ENCODE results near the gene SYVN1. TPM values are rescaled to one million over a fixed set of nuclear protein-coding genes. Genes with fewer than 3 reads are reported as not detected.

Gene SYVN1
- total RNA-seq, 1 experiment from 2014 or later: 45.9 TPM

DNA sequence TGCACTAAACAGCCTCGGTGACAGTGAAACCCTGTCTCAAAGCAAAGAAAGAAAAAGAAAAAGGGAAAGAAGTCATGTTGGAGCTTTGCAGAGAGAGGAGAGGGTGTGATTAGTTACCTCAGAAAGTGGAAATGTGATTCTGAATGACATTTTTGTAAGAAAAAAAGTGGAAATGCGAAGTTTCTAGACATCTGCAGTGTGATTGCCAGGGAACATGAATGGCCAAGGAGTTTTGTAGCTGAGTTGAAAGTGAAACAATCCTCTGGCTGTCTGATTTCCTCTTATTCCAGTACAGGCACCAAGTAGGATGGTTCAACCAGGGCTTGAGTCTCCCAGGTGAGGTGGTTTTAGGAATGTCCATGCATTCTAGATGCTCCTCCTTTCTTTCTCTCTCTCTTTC, 17.8 kb upstream of the SYVN1 start:
- POLR2A ChIA-PET: no interaction called here
- H3K4me2 ChIP-seq (ENCODE audit: low read length): no peak overlapping the region
- H3K27ac ChIP-seq (ENCODE audit: low read depth, low read length): no peak overlapping the region
- H2AFZ ChIP-seq (ENCODE audit: low read depth, low read length, poor library complexity, severe bottlenecking): no peak overlapping the region
- H3K9ac ChIP-seq (ENCODE audit: low read length): no peak overlapping the region
- no peak for ATAC-seq
- H3K27me3 ChIP-seq (ENCODE audit: insufficient read depth, low read length): no peaks in the 10 kb centered on the region
- CTCF ChIA-PET: interaction anchor here (0.7 kb wide), 1 partner anchor 40 kb away, joined by 3 read pairs; the partner anchor contains the start of gene TM7SF2
- no peaks in the 10 kb centered on the region for H3K9me2 ChIP-seq (ENCODE audit: insufficient read depth)
- H3K79me2 ChIP-seq (ENCODE audit: insufficient read depth, low read length): no peaks in the 10 kb centered on the region
- peaks cover 0 to 4% of the 10 kb centered on the region in 2 experiments; a peak in 1 of 4 replicates for H3K9me3 ChIP-seq (ENCODE audit: control insufficient read depth in 1 of 2, insufficient read depth in 1 of 2, low read depth in 1 of 2, low read length in 2 of 2)
- no peaks in the 10 kb centered on the region for H3K36me3 ChIP-seq (ENCODE audit: control insufficient read depth in 1 of 2, insufficient read depth in 2 of 2, low read length in 2 of 2)
- no peak for DNase-seq (ENCODE audit: low read depth, low spot score)
- H4K20me1 ChIP-seq (ENCODE audit: insufficient read depth): no peaks in the 10 kb centered on the region
- H3K4me3 ChIP-seq (replicated peaks in 1 of 2; ENCODE audit: low read depth in 1 of 2, low read length in 2 of 2): no peak overlapping the region
- TF ChIP-seq SIN3A (IDR thresholded peaks at IDR 0.05; ENCODE audit: low read depth) (no peak), FOSL1 (IDR thresholded peaks at IDR 0.05; ENCODE audit: low read depth) (no peak), CEBPB (IDR thresholded peaks at IDR 0.05; ENCODE audit: low read depth) (no peak), JUND (IDR thresholded peaks at IDR 0.05) (no peak), TCF7L2 (IDR thresholded peaks at IDR 0.05; ENCODE audit: borderline replicate concordance, extremely low read depth, insufficient read depth, insufficient read length) (no peak), EGR1 (IDR thresholded peaks at IDR 0.05; ENCODE audit: low read depth) (no peak), POLR2A (IDR thresholded peaks at IDR 0.05; ENCODE audit: borderline replicate concordance, extremely low read depth, insufficient read depth, insufficient read length) (no peak), POLR2AphosphoS5 (IDR thresholded peaks at IDR 0.05; ENCODE audit: low read depth, low read length) (no peak), ZFX (IDR thresholded peaks at IDR 0.05) (no peak), SP1 (IDR thresholded peaks at IDR 0.05; ENCODE audit: low read depth) (no peak), ELF1 (IDR thresholded peaks at IDR 0.05; ENCODE audit: borderline replicate concordance, low read depth) (no peak)
- TF ChIP-seq, protein P1, sequence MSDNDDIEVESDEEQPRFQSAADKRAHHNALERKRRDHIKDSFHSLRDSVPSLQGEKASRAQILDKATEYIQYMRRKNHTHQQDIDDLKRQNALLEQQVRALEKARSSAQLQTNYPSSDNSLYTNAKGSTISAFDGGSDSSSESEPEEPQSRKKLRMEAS (IDR thresholded peaks at IDR 0.05): no peak
- TF ChIP-seq, protein P2, sequence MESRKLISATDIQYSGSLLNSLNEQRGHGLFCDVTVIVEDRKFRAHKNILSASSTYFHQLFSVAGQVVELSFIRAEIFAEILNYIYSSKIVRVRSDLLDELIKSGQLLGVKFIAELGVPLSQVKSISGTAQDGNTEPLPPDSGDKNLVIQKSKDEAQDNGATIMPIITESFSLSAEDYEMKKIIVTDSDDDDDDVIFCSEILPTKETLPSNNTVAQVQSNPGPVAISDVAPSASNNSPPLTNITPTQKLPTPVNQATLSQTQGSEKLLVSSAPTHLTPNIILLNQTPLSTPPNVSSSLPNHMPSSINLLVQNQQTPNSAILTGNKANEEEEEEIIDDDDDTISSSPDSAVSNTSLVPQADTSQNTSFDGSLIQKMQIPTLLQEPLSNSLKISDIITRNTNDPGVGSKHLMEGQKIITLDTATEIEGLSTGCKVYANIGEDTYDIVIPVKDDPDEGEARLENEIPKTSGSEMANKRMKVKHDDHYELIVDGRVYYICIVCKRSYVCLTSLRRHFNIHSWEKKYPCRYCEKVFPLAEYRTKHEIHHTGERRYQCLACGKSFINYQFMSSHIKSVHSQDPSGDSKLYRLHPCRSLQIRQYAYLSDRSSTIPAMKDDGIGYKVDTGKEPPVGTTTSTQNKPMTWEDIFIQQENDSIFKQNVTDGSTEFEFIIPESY (IDR thresholded peaks at IDR 0.05; ENCODE audit: extremely low read depth, insufficient replicate concordance, low read length): no peak
- RAD21 ChIA-PET (ENCODE audit: low non-redundant PET in 1 of 2, low total read pairs in 2 of 2, uncharacterized antibody in 2 of 2, unreplicated experiment in 2 of 2): no interaction called here
- BruUV-seq (replicated peaks): no TSS peak
- intact Hi-C loops (cut with micrococcal nuclease): no loop called here
- H3K4me1 ChIP-seq (ENCODE audit: control insufficient read depth in 1 of 2, insufficient read depth in 2 of 2, low read length in 2 of 2): peaks cover 15 to 29% of the 10 kb centered on the region in 2 experiments
